Ovary (tissue), 3 donors: ENCODE measurements around the gene CST3.

Source experiments
- EP300 ChIP-seq: sonication (generic); formaldehyde crosslinking; IDR thresholded peaks from one replicate; pipeline ENCODE4 v1.6.1; 2017; ENCODE audit warnings: antibody characterized with exemption
- POLR2A ChIP-seq: fragments of 450-650 bp; IDR thresholded peaks from one replicate; pipeline ENCODE4 v1.6.1; 2017; ENCODE audit warnings: antibody characterized with exemption, mild to moderate bottlenecking, moderate library complexity
- TF ChIP-seq, protein P1 (sequence below), 3 donors: fragments of 450-650 bp in 2 of 3; fragments of 200-600 bp in 1 of 3; IDR thresholded peaks; one replicate each; pipeline versions ENCODE4 v1.5.1 to v1.8.0; 2016 to 2022; ENCODE audit warnings: antibody characterized with exemption in 3 of 3, mild to moderate bottlenecking in 1 of 3
- donor health status: DM: no; HTN: no; CAD: no.

DNA sequence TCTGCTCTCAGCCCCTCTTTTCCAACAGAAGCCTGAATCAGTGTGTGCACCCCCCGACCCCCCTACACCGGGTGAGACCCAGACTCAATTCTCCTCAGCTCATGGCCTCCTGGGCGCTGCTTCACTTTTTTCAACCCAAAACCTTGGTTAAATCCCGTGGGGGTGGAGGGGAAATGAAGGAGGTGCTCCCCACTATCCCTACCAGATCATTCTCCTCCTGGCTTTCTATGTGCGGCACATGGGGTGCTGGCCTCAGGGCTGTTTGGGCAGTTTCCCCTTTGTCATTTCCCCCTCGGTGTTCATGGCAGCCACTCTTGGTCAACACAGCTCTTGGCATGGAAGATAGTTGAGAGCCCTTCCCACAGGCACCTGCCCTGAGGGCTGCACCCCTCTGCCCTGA lies 46.5 kb upstream of the CST3 start:
- no peak for TF ChIP-seq EP300
- TF ChIP-seq, protein P1, sequence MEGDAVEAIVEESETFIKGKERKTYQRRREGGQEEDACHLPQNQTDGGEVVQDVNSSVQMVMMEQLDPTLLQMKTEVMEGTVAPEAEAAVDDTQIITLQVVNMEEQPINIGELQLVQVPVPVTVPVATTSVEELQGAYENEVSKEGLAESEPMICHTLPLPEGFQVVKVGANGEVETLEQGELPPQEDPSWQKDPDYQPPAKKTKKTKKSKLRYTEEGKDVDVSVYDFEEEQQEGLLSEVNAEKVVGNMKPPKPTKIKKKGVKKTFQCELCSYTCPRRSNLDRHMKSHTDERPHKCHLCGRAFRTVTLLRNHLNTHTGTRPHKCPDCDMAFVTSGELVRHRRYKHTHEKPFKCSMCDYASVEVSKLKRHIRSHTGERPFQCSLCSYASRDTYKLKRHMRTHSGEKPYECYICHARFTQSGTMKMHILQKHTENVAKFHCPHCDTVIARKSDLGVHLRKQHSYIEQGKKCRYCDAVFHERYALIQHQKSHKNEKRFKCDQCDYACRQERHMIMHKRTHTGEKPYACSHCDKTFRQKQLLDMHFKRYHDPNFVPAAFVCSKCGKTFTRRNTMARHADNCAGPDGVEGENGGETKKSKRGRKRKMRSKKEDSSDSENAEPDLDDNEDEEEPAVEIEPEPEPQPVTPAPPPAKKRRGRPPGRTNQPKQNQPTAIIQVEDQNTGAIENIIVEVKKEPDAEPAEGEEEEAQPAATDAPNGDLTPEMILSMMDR (IDR thresholded peaks at IDR 0.05), result no peak
- TF ChIP-seq POLR2A, result no peak
